Panc1 (cell line): ENCODE data around the gene TLE1.

ENCODE experiments used
- POLR2AphosphoS5 ChIP-seq: IDR thresholded peaks from 2 replicates; pipeline ENCODE4 v1.6.1; 2012; ENCODE audit warnings: mild to moderate bottlenecking, low read depth, low read length, moderate library complexity
- TCF7L2 ChIP-seq: IDR thresholded peaks from 2 replicates; pipeline ENCODE4 v1.6.1; 2011; ENCODE audit warnings: mild to moderate bottlenecking, low read depth, low read length, inconsistent platforms
- TF ChIP-seq, protein P1 (sequence below): fragments of 450-650 bp; IDR thresholded peaks from 2 replicates; pipeline ENCODE4 v1.5.1; 2017; ENCODE audit warnings: mild to moderate bottlenecking
- TF ChIP-seq, protein P2 (sequence below), 2 experiments: IDR thresholded peaks; 2 replicates each; pipeline ENCODE4 v1.6.1; 2011 to 2012; ENCODE audit warnings: low read depth in 2 of 2, control low read depth in 1 of 2, low read length in 1 of 2, mild to moderate bottlenecking in 1 of 2, moderate library complexity in 1 of 2; ENCODE audit not compliant: insufficient read depth in 1 of 2

DNA sequence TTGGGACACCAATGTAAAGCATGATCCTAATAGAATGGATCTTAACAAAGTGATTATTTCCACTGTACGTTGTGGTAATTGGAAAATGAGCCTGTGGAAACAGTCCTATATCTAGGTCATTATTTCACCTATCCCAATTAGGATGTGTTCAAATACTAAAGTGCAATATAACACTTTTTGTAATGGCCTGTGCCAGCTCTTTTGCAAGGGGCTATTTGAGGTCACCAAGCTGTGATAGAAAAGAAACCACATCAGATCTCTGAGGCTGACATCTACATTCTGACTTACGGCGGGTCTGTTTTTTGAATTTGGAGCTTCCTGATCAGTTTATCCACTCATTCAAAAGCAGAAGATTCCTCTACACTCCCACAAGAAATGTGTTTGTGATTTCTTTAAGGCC is 150.0 kb downstream of the TLE1 start:
- TF ChIP-seq, protein P1, sequence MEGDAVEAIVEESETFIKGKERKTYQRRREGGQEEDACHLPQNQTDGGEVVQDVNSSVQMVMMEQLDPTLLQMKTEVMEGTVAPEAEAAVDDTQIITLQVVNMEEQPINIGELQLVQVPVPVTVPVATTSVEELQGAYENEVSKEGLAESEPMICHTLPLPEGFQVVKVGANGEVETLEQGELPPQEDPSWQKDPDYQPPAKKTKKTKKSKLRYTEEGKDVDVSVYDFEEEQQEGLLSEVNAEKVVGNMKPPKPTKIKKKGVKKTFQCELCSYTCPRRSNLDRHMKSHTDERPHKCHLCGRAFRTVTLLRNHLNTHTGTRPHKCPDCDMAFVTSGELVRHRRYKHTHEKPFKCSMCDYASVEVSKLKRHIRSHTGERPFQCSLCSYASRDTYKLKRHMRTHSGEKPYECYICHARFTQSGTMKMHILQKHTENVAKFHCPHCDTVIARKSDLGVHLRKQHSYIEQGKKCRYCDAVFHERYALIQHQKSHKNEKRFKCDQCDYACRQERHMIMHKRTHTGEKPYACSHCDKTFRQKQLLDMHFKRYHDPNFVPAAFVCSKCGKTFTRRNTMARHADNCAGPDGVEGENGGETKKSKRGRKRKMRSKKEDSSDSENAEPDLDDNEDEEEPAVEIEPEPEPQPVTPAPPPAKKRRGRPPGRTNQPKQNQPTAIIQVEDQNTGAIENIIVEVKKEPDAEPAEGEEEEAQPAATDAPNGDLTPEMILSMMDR, result no peak
- TF ChIP-seq POLR2AphosphoS5, result no peak
- TF ChIP-seq, protein P2, sequence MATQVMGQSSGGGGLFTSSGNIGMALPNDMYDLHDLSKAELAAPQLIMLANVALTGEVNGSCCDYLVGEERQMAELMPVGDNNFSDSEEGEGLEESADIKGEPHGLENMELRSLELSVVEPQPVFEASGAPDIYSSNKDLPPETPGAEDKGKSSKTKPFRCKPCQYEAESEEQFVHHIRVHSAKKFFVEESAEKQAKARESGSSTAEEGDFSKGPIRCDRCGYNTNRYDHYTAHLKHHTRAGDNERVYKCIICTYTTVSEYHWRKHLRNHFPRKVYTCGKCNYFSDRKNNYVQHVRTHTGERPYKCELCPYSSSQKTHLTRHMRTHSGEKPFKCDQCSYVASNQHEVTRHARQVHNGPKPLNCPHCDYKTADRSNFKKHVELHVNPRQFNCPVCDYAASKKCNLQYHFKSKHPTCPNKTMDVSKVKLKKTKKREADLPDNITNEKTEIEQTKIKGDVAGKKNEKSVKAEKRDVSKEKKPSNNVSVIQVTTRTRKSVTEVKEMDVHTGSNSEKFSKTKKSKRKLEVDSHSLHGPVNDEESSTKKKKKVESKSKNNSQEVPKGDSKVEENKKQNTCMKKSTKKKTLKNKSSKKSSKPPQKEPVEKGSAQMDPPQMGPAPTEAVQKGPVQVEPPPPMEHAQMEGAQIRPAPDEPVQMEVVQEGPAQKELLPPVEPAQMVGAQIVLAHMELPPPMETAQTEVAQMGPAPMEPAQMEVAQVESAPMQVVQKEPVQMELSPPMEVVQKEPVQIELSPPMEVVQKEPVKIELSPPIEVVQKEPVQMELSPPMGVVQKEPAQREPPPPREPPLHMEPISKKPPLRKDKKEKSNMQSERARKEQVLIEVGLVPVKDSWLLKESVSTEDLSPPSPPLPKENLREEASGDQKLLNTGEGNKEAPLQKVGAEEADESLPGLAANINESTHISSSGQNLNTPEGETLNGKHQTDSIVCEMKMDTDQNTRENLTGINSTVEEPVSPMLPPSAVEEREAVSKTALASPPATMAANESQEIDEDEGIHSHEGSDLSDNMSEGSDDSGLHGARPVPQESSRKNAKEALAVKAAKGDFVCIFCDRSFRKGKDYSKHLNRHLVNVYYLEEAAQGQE (IDR thresholded peaks at IDR 0.05; ENCODE audit: insufficient read depth in 1 of 2, low read depth in 2 of 2, low read length in 1 of 2), result no peak
- TF ChIP-seq TCF7L2, result no peak
